Occipital lobe (tissue), 2 donors: ENCODE measurements around the gene RALBP1. TPM values are rescaled to one million over a fixed set of nuclear protein-coding genes. Genes with fewer than 3 reads are reported as not detected.

Experiments
- DNase-seq: peaks from one replicate; lab custom pipeline; 2025; lab: John Stamatoyannopoulos, UW
- total RNA-seq: library from RNA; depleted of rRNA; stranded (reverse); fragments of >200 nt; gene quantifications from one replicate; pipeline ENCODE4 v1.2.3, GENCODE V29; 2014

The RALBP1 gene
- total RNA-seq, 1 donor from 2014 or later = 34.0 TPM

- DNase-seq = no peak
Observed at GRCh38 chr18:9547782-9548181, 72.5 kb downstream of the RALBP1 start.

GRCh38 chr18:9549405-9549804 is 74.1 kb downstream of the RALBP1 start:
- DNase-seq = no peak

- no peak for DNase-seq
Observed at GRCh38 chr18:9550429-9550828, 75.1 kb downstream of the RALBP1 start.

- no peak for DNase-seq
Observed at GRCh38 chr18:9552191-9552590, 76.9 kb downstream of the RALBP1 start.

GRCh38 chr18:9552616-9553015 is 77.3 kb downstream of the RALBP1 start:
- DNase-seq = no peak

GRCh38 chr18:9557250-9557943 is 82.1 kb downstream of the RALBP1 start:
- no peak for DNase-seq

- DNase-seq = no peak
Observed at GRCh38 chr18:9558387-9559064, 83.2 kb downstream of the RALBP1 start.

- no peak for DNase-seq
Observed at GRCh38 chr18:9559253-9559652, 83.9 kb downstream of the RALBP1 start.

GRCh38 chr18:9561759-9562158 is 86.4 kb downstream of the RALBP1 start:
- DNase-seq = no peak

GRCh38 chr18:9562584-9562983 is 87.3 kb downstream of the RALBP1 start:
- no peak for DNase-seq

GRCh38 chr18:9563331-9563730 is 88.0 kb downstream of the RALBP1 start:
- DNase-seq = no peak

- no peak for DNase-seq
Observed at GRCh38 chr18:9565407-9565806, 90.1 kb downstream of the RALBP1 start.

GRCh38 chr18:9568186-9568585 is 92.9 kb downstream of the RALBP1 start:
- no peak for DNase-seq

GRCh38 chr18:9569178-9569577 is 93.9 kb downstream of the RALBP1 start:
- no peak for DNase-seq

GRCh38 chr18:9570255-9570654 is 94.9 kb downstream of the RALBP1 start:
- no peak for DNase-seq

GRCh38 chr18:9571546-9571945 is 96.2 kb downstream of the RALBP1 start:
- no peak for DNase-seq

- no peak for DNase-seq
Observed at GRCh38 chr18:9574473-9575115, 99.3 kb downstream of the RALBP1 start.

- no peak for DNase-seq
Observed at GRCh38 chr18:9575558-9575957, 100.2 kb downstream of the RALBP1 start.

- no peak for DNase-seq
Observed at GRCh38 chr18:9577361-9577760, 102.0 kb downstream of the RALBP1 start.

- DNase-seq = no peak
Observed at GRCh38 chr18:9578306-9578705, 103.0 kb downstream of the RALBP1 start.

GRCh38 chr18:9581667-9582066 is 106.4 kb downstream of the RALBP1 start:
- no peak for DNase-seq

GRCh38 chr18:9586814-9587213 is 111.5 kb downstream of the RALBP1 start:
- no peak for DNase-seq
